H9 (cell line): ENCODE results near the gene HIPK3. TPM values are rescaled to one million over a fixed set of nuclear protein-coding genes. Genes with fewer than 3 reads are reported as not detected.

ENCODE experiments used
- DNase-seq: peaks from one replicate; pipeline ENCODE4 v3.0.0-alpha.2; 2017
- H2AFZ ChIP-seq: one replicate; pipeline ENCODE4 v1.6.1; 2013; ENCODE audit warnings: mild to moderate bottlenecking, low read length, control low read depth, moderate library complexity
- H2AK5ac ChIP-seq: 2 replicates; pipeline ENCODE4 v1.6.1; 2013; ENCODE audit warnings: low read length, control low read depth, mixed read lengths; ENCODE audit not compliant: insufficient read length
- H2BK120ac ChIP-seq: one replicate; pipeline ENCODE4 v1.6.1; 2013; ENCODE audit warnings: low read depth, mild to moderate bottlenecking, low read length, control low read depth, inconsistent platforms; ENCODE audit not compliant: poor library complexity, severe bottlenecking
- H2BK12ac ChIP-seq: 2 replicates; pipeline ENCODE4 v1.6.1; 2013; ENCODE audit warnings: low read length, control low read depth, mixed read lengths, low read depth; ENCODE audit not compliant: insufficient read length
- H2BK15ac ChIP-seq: 2 replicates; pipeline ENCODE4 v1.6.1; 2013; ENCODE audit warnings: low read depth, low read length, control low read depth
- H2BK20ac ChIP-seq: one replicate; pipeline ENCODE4 v1.6.1; 2013; ENCODE audit warnings: low read depth, mild to moderate bottlenecking, low read length, control low read depth, inconsistent platforms; ENCODE audit not compliant: poor library complexity, severe bottlenecking
- H2BK5ac ChIP-seq: 2 replicates; pipeline ENCODE4 v1.6.1; 2013; ENCODE audit warnings: low read length, control low read depth, mixed read lengths; ENCODE audit not compliant: insufficient read length
- H3K14ac ChIP-seq: 2 replicates; pipeline ENCODE4 v1.6.1; 2013; ENCODE audit warnings: low read length, control low read depth; ENCODE audit not compliant: insufficient read depth
- H3K18ac ChIP-seq: 2 replicates; pipeline ENCODE4 v1.6.1; 2013; ENCODE audit warnings: low read depth, mild to moderate bottlenecking, mixed read lengths, low read length, control low read depth; ENCODE audit not compliant: insufficient read length
- H3K23ac ChIP-seq: 2 replicates; pipeline ENCODE4 v1.6.1; 2013; ENCODE audit warnings: low read length, control low read depth, mixed read lengths, low read depth; ENCODE audit not compliant: insufficient read length
- H3K23me2 ChIP-seq: 2 replicates; pipeline ENCODE4 v1.6.1; 2013; ENCODE audit warnings: low read depth, mild to moderate bottlenecking, mixed read lengths, low read length, control low read depth; ENCODE audit not compliant: insufficient read length, poor library complexity, severe bottlenecking
- H3K27ac ChIP-seq: 2 replicates; pipeline ENCODE4 v1.5.1; 2013; ENCODE audit warnings: low read length, control low read depth, mixed read lengths, low read depth; ENCODE audit not compliant: insufficient read length
- H3K27me3 ChIP-seq: 2 replicates; pipeline ENCODE4 v1.6.1; 2013; ENCODE audit warnings: low read length, control low read depth, inconsistent platforms; ENCODE audit not compliant: insufficient read depth
- H3K4ac ChIP-seq: 2 replicates; pipeline ENCODE4 v1.6.1; 2013; ENCODE audit warnings: low read depth, mild to moderate bottlenecking, control low read depth, inconsistent platforms, low read length, moderate library complexity
- H3K4me1 ChIP-seq: 2 replicates; pipeline ENCODE4 v1.6.1; 2013; ENCODE audit warnings: low read length, control low read depth, inconsistent platforms; ENCODE audit not compliant: insufficient read depth
- H3K4me2 ChIP-seq: 2 replicates; pipeline ENCODE4 v1.6.1; 2013; ENCODE audit warnings: low read length, control low read depth, mixed read lengths; ENCODE audit not compliant: insufficient read length, insufficient read depth
- H3K56ac ChIP-seq: 2 replicates; pipeline ENCODE4 v1.6.1; 2013; ENCODE audit warnings: low read depth, mild to moderate bottlenecking, mixed read lengths, low read length, control low read depth; ENCODE audit not compliant: insufficient read length
- H3K79me1 ChIP-seq: 2 replicates; pipeline ENCODE4 v1.6.1; 2013; ENCODE audit warnings: low read depth, mild to moderate bottlenecking, moderate library complexity, low read length, control low read depth, inconsistent platforms; ENCODE audit not compliant: insufficient read depth, poor library complexity, severe bottlenecking
- H3K79me2 ChIP-seq: 2 replicates; pipeline ENCODE4 v1.6.1; 2013; ENCODE audit warnings: low read length, control low read depth, inconsistent platforms; ENCODE audit not compliant: insufficient read depth
- H3K9ac ChIP-seq: 2 replicates; pipeline ENCODE4 v1.6.1; 2013; ENCODE audit warnings: low read length, control low read depth, mixed read lengths; ENCODE audit not compliant: insufficient read length; ENCODE audit errors: extremely low read depth
- H3K9me3 ChIP-seq: one replicate; pipeline ENCODE4 v1.6.1; 2013; ENCODE audit warnings: low read depth, low read length, inconsistent platforms; ENCODE audit not compliant: control insufficient read depth
- H3T11ph ChIP-seq: one replicate; pipeline ENCODE4 v1.6.1; 2013; ENCODE audit warnings: mild to moderate bottlenecking, low read length, control low read depth, inconsistent platforms
- H4K20me1 ChIP-seq: one replicate; pipeline ENCODE4 v1.6.1; 2013; ENCODE audit not compliant: control insufficient read depth, insufficient read length, insufficient read depth
- H4K5ac ChIP-seq: 2 replicates; pipeline ENCODE4 v1.6.1; 2013; ENCODE audit warnings: low read depth, mild to moderate bottlenecking, mixed read lengths, low read length, control low read depth; ENCODE audit not compliant: insufficient read length
- H4K8ac ChIP-seq: replicated peaks from 2 replicates; pipeline ENCODE4 v1.6.1; 2013; ENCODE audit warnings: low read length, control low read depth, mixed read lengths, low read depth; ENCODE audit not compliant: insufficient read length
- H4K91ac ChIP-seq: 2 replicates; pipeline ENCODE4 v1.6.1; 2013; ENCODE audit warnings: low read depth, mild to moderate bottlenecking, moderate library complexity, mixed read lengths, low read length, control low read depth; ENCODE audit not compliant: insufficient read length
- H3K27ac Mint-ChIP-seq, 3 experiments: 2 replicates in 2 of 3; 3 replicates in 1 of 3; pipeline ENCODE4 v1.8.0; 2020 to 2021; ENCODE audit warnings: mixed read lengths in 3 of 3, mild to moderate bottlenecking in 1 of 3, moderate library complexity in 1 of 3
- H3K27me3 Mint-ChIP-seq: 2 replicates; pipeline ENCODE4 v1.8.0; 2021; ENCODE audit warnings: low read depth, mild to moderate bottlenecking, moderate library complexity, mixed read lengths
- H3K36me3 Mint-ChIP-seq, 3 experiments: 2 replicates in 2 of 3; 3 replicates in 1 of 3; pipeline ENCODE4 v1.8.0; 2020 to 2021; ENCODE audit warnings: low read depth in 3 of 3, mixed read lengths in 3 of 3; ENCODE audit not compliant: insufficient read depth in 1 of 3
- H3K4me1 Mint-ChIP-seq, 2 experiments: 2 replicates each; pipeline ENCODE4 v1.8.0; 2020; ENCODE audit warnings: mixed read lengths in 2 of 2
- H3K4me3 Mint-ChIP-seq, 2 experiments: 2 replicates in 1 of 2; 3 replicates in 1 of 2; pipeline ENCODE4 v1.8.0; 2020 to 2021; ENCODE audit warnings: mild to moderate bottlenecking in 2 of 2, mixed read lengths in 2 of 2, moderate library complexity in 1 of 2
- H3K9me3 Mint-ChIP-seq, 2 experiments: 2 replicates in 1 of 2; 3 replicates in 1 of 2; pipeline ENCODE4 v1.8.0; 2020; ENCODE audit warnings: mild to moderate bottlenecking in 2 of 2, mixed read lengths in 2 of 2, moderate library complexity in 1 of 2
- CTCF ChIP-seq: fragments of 200-600 bp; sonication (generic); conservative IDR thresholded peaks from 3 replicates; pipeline ENCODE4 v1.8.0; 2021; ENCODE audit warnings: antibody characterized with exemption, mild to moderate bottlenecking
- WGBS: extraction: QIAGEN DNeasy Blood & Tissue Kit; methylation state at CpG from one replicate; pipeline ENCODE4 v1.1.7; 2013; ENCODE audit warnings: missing lambda C conversion rate, low lambda C conversion rate, mixed read lengths; ENCODE audit not compliant: insufficient read length; ENCODE audit errors: extremely low coverage; 5-methylcytosine and 5-hydroxymethylcytosine counted together
- total RNA-seq: library from RNA; stranded (reverse); gene quantifications from 2 replicates; pipeline ENCODE4 v1.2.1, GENCODE V29; 2021

HIPK3 gene
- total RNA-seq, 1 experiment from 2014 or later, result 23.4 TPM

- Mint-ChIP-seq H3K27me3 (peaks cover 2% of the 10 kb centered on the region; the same call in 1 of the 2 replicates), H3K9me3 (peaks cover 11 to 12% of the 10 kb centered on the region in 2 experiments; a peak in 4 of 5 replicates), H3K4me3 (no peak overlapping the region), H3K4me1 (peaks cover 3 to 5% of the 10 kb centered on the region in 2 experiments), H3K27ac (no peak overlapping the region), H3K36me3 (peaks cover 0 to 8% (median 0%) of the 10 kb centered on the region in 3 experiments; a peak in 1 of 7 replicates)
- no peak overlapping the region for H4K8ac ChIP-seq
- no peak overlapping the region for H3K4ac ChIP-seq
- H3K56ac ChIP-seq, result no peak overlapping the region
- no peak overlapping the region for H4K91ac ChIP-seq
- no peak overlapping the region for H3T11ph ChIP-seq
- no peaks in the 10 kb centered on the region for H3K9me3 ChIP-seq
- H4K20me1 ChIP-seq, result no peaks in the 10 kb centered on the region
- H2BK5ac ChIP-seq, result no peak overlapping the region
- DNase-seq, result no peak
- no peak overlapping the region for H4K5ac ChIP-seq
- H3K14ac ChIP-seq, result no peak overlapping the region
- no CpG with 5 or more reads among the region's 5 CpGs for WGBS
- no peak overlapping the region for H2BK120ac ChIP-seq
- H2BK12ac ChIP-seq, result no peak overlapping the region
- no peak overlapping the region for H3K27ac ChIP-seq
- H3K23me2 ChIP-seq, result no peaks in the 10 kb centered on the region
- H2AFZ ChIP-seq, result no peak overlapping the region
- no peak overlapping the region for H3K23ac ChIP-seq
- H3K9ac ChIP-seq, result no peak overlapping the region
- no peaks in the 10 kb centered on the region for H3K79me2 ChIP-seq
- no peak overlapping the region for H2BK20ac ChIP-seq
- H2AK5ac ChIP-seq, result no peak overlapping the region
- no peak overlapping the region for H3K18ac ChIP-seq
- H3K4me1 ChIP-seq, result no peaks in the 10 kb centered on the region
- no peak overlapping the region for H2BK15ac ChIP-seq
- H3K4me2 ChIP-seq, result no peak overlapping the region
- TF ChIP-seq CTCF, result no peak
- no peaks in the 10 kb centered on the region for H3K79me1 ChIP-seq
- no peaks in the 10 kb centered on the region for H3K27me3 ChIP-seq
Measured at GRCh38 chr11:33387996-33388395, 130.8 kb downstream of the HIPK3 start.
